ENCODE measurements around the gene CDRT15L2. TPM values are rescaled to one million over a fixed set of nuclear protein-coding genes. Genes with fewer than 3 reads are reported as not detected.
"Not testable (repeated sequence)": the region's sequence is repeated elsewhere in the genome, so short reads cannot be mapped to it uniquely, and the experiment has no call there.

The CDRT15L2 gene
- total and polyA plus RNA-seq, 9 of the 15 experiments (the other 6 are each of a cell fraction or from before 2014, with no cell fraction given), result not detected

- no peak for TF ChIP-seq XRCC3 (IDR thresholded peaks at IDR 0.05)
These were observed 33.7 kb downstream of the CDRT15L2 start (continued) for GRCh38 chr17:20613248-20613647.

- Histone ChIP-seq H3K4me1 (replicated peaks in 1 of 2; ENCODE audit: control insufficient read depth in 2 of 2, insufficient read depth in 2 of 2, low read length in 2 of 2) (no peaks in the 10 kb centered on the region), H3K9ac (ENCODE audit: insufficient read depth in 1 of 2, low read depth in 2 of 2, low read length in 2 of 2) (no peak overlapping the region), H3K27ac (ENCODE audit: extremely low read depth, low read depth, low read length) (no peak overlapping the region), H3K4me2 (ENCODE audit: insufficient read depth, low read length) (no peak overlapping the region), H4K20me1 (replicated peaks; ENCODE audit: control insufficient read depth, insufficient read depth, low read length) (no peaks in the 10 kb centered on the region), H3K36me3 (ENCODE audit: control insufficient read depth, insufficient read depth, low read length) (no peaks in the 10 kb centered on the region), H3K4me3 (no peak overlapping the region), H3K27me3 (ENCODE audit: control insufficient read depth in 2 of 2, insufficient read depth in 2 of 2, low read length in 2 of 2) (peaks cover 0 to 27% of the 10 kb centered on the region in 2 experiments; a peak in 3 of 5 replicates), H3K9me3 (replicated peaks; ENCODE audit: control insufficient read depth, insufficient read depth, low read depth, low read length) (no peaks in the 10 kb centered on the region), H3K9me1 (ENCODE audit: control insufficient read depth, insufficient read depth, low read length) (no peaks in the 10 kb centered on the region), H3K79me2 (ENCODE audit: control insufficient read depth, insufficient read depth, low read length) (no peaks in the 10 kb centered on the region), H2AFZ (ENCODE audit: low read depth, low read length) (no peak overlapping the region)
- DNase-seq (ENCODE audit: extremely low read depth in 1 of 4, low spot score in 3 of 4) (no peak), ATAC-seq (no peak), FAIRE-seq (no peak)
- intact Hi-C loops (cut with micrococcal nuclease), result no loop called here
- POLR2A ChIA-PET, result no interaction called here
- WGBS (ENCODE audit: insufficient coverage, low coverage, missing lambda C conversion rate), result 6% methylated on average over 6 of the region's 13 CpGs
- BruUV-seq (replicated peaks), result no TSS peak
- CTCF ChIA-PET (ENCODE audit: low intra/inter-chr PET ratio), result no interaction called here
- in situ Hi-C loops (cut with MboI), result no loop called here
- no peak for TF ChIP-seq RAD51 (IDR thresholded peaks at IDR 0.05; ENCODE audit: borderline replicate concordance, low read depth)
- no peak for TF ChIP-seq ZNF655 (CRISPR knock-in tag; IDR thresholded peaks at IDR 0.05)
- no peak for TF ChIP-seq MCM5 (IDR thresholded peaks at IDR 0.05; ENCODE audit: low read depth)
- no peak for TF ChIP-seq CHD2 (IDR thresholded peaks at IDR 0.05; ENCODE audit: low read depth, low read length)
- TF ChIP-seq BRF2 (IDR thresholded peaks at IDR 0.05; ENCODE audit: borderline replicate concordance, insufficient read depth, insufficient read length), result no peak
These were observed 34.4 kb downstream of the CDRT15L2 start for GRCh38 chr17:20613905-20614304.

- WGBS (ENCODE audit: insufficient coverage, low coverage, missing lambda C conversion rate), result 7% methylated on average over 3 of the region's 3 CpGs
- DNase-seq (ENCODE audit: extremely low read depth in 1 of 4, low spot score in 3 of 4); POLR2A ChIA-PET; H3K36me3 ChIP-seq (ENCODE audit: control insufficient read depth, insufficient read depth, low read length); in situ Hi-C loops (cut with MboI); ATAC-seq; H3K4me2 ChIP-seq (ENCODE audit: insufficient read depth, low read length); H4K20me1 ChIP-seq (replicated peaks; ENCODE audit: control insufficient read depth, insufficient read depth, low read length); intact Hi-C loops (cut with micrococcal nuclease); BruUV-seq (replicated peaks); H3K9me3 ChIP-seq (replicated peaks; ENCODE audit: control insufficient read depth, insufficient read depth, low read depth, low read length); H2AFZ ChIP-seq (ENCODE audit: low read depth, low read length); H3K27ac ChIP-seq (ENCODE audit: extremely low read depth, low read depth, low read length); H3K4me3 ChIP-seq; H3K9ac ChIP-seq (ENCODE audit: insufficient read depth in 1 of 2, low read depth in 2 of 2, low read length in 2 of 2); H3K4me1 ChIP-seq (replicated peaks in 1 of 2; ENCODE audit: control insufficient read depth in 2 of 2, insufficient read depth in 2 of 2, low read length in 2 of 2); FAIRE-seq; H3K9me1 ChIP-seq (ENCODE audit: control insufficient read depth, insufficient read depth, low read length); CTCF ChIA-PET (ENCODE audit: low intra/inter-chr PET ratio); H3K79me2 ChIP-seq (ENCODE audit: control insufficient read depth, insufficient read depth, low read length): not testable (repeated sequence)
- H3K27me3 ChIP-seq (ENCODE audit: control insufficient read depth in 2 of 2, insufficient read depth in 2 of 2, low read length in 2 of 2), result peaks cover 0 to 27% of the 10 kb centered on the region in 2 experiments; a peak in 3 of 5 replicates
These were observed 35.9 kb downstream of the CDRT15L2 start for GRCh38 chr17:20615461-20615860.
